GM18861 (cell line): Measurements from ENCODE around the gene ZNF496.

Experiments used
- ATAC-seq: cut with Tn5 transposase; IDR thresholded peaks from one replicate; pipeline ENCODE4 v1.9.1; 2021; ENCODE audit not compliant: unreplicated experiment

The ZNF496 gene

DNA sequence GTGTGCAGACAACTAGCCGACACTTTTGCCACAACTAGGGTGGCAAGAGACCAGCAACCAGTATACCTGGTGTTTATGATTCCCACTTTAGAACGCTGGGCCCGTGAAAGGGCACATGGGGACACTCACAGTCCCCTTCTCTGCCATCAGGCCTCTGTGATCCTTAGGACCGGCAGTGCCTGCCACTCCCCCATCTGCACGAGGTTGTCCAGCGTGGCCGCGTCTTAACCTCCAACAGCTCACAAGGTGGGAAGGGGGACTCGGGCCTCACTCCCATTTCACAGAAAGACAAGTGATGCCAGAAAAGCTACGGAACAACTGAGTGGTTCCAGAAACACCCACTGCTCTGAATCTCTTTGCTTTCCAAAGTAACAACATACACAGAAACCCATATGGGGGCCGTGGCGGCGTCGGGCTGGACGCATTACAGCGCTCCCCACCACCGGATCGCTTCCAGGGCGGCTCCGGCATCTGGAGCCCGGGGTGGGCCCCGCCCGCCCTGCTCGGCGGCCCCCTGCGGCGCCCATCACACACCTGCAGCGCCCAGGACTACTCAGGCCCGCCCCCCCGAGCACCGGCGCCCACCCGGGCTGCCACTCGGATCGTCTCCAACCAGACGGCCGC is 1.0 kb downstream of the ZNF496 start:
- no peak for ATAC-seq

DNA sequence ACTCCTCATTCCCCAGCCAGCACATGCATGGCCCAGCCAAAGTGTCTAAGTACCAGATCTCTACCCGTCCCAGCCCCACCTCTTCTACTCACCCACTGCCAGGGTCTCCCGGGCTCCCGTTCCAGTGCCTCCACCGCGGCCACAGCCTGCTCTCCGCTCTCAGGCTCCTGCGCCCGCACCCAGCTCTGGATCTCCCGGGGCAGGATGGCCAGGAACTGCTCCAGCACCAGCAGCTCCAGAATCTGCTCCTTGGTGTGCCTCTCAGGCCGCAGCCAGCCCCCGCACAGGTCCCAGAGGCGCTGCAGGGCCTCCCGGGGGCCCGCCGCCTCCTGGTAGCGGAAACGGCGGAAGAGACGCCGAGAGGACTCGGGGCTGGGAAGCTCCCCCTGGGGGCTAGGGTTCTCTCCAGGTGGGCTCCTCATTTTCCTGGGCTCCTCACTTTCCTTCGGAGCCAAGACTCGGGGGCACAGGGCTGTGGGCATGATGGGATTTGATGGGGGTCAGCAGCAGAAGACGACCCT is 2.5 kb downstream of the ZNF496 start:
- no peak for ATAC-seq

DNA sequence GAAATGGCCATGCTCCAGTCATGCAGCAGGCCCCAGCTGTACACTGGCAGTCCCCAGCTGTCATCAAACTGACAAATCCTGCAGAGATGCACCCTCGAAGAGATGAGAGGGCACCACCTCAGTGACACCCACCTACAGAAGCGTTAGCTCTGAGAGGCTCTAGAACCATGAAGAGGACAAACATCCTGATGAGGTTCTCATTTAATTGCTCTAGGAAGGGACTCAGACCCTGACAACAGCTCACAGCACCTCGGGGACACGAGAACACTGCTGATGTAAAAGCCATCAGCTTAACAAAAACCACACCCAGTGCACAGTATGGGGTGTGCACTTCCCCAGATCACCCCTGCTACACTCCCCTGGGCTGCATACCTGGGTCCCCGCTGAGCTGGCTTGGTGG is 3.4 kb downstream of the ZNF496 start:
- ATAC-seq, result no peak

DNA sequence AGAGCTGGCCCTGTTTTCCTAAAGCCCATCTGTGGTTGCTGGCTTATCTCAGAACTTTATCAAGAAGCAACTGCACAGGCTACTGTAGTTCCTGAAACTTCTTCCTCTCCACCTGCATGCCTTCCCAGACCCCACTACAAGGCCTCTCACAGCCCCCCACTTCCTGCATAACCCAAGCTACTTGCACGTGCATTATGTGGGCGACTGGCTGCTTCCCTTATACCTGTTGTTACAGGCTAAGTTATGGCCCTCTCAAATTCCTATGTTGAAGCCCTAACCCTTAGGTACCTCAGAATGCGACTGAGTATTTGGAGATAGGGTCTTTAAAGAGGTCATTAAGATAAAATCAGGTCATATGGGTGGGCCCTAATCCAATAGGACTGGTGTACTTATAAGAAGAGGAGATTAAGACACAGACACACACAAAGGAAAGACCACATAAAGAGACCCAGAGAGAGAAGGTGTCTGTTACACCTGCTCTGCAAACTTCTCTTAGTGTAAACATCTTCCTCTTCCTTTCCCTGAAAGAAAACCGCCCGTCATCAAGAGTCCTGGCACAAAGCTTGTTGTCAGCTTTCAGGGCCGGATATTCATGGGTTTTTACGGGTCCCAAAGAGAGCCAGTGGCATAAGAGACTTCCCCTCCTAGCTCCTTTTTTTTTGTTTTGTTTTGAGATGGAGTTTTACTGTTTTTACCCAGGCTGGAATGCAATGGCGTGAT is 5.1 kb downstream of the ZNF496 start:
- ATAC-seq, result no peak

DNA sequence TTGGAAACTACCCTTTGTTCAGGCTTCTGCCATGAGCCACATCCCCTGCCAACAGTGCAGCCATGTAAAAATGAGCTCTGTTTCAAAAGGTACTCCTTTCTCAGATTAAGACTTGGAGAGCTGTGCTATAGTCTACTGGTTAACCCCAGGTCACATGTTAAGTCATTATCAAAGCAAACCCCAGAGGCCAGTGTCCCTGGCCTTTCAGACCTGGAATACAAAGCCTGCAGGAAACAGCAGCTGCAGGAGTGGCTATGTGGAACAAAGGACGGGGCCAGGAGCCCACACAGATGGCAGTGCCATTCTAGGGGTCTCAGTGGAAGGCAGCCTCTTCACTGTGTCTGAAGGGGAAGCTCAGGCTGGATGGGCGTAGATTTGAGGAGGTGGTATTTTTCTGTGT is 6.7 kb downstream of the ZNF496 start:
- ATAC-seq, result no peak

DNA sequence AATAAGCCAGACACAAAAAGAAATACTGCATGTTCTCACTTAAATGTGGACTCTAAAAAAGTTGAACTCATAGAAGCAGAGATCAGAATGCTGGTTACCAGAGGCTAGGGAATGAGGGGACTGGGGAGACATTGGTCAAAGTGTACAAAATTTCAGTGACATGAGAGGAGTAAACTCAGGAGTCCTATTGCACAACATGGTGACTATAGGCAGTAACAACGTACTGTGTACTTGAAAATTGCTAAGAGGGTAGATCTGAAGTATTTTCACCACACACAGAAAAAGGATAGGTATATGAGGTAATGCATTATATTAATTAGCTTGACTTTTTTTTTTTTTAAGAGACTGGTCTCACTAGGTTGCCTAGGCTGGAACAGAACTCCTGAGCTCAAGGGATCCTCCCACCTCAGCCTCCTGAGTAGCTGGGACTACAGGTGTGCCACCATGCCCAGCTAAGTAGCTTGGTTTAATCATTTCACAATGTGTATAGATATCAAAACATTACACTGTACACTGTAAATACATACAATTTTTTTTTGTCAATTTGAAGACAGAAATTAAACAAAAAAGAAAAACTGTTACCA is 7.4 kb downstream of the ZNF496 start:
- ATAC-seq, result no peak

DNA sequence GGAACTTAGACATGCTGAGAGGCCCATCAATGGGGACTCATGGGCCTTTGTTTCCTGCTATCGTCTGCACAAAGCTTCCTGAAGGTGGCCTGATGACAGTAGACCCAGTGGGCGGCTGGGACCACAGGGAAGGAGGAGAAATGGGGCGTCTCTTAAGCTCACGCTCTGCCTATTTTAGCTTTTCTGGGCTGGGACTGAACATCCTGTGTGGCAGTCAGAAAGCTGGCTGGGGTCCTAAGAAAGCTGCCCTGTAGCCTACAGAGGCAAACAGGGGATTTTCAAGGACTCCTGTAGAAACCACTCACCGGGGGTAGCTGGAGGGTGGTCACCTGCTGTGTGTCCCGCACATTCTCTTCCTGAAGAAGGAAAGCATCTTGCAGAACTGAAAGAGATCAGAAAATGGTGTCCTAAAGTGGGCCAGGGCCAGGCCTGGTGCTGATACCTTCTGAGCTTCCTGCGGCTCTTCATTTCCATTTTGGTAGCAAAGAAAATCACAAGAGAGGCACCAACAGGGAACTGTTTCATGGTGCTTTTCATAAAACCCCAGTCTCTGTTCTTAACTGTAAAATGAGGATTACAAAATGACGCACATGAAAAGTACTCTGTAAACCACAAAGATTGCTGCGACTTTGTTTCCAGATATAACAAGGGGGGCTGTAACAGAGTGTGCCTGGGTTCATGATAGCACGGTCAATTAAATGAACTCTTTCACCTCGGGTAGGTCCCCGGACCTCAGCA is 8.6 kb downstream of the ZNF496 start:
- ATAC-seq, result no peak

DNA sequence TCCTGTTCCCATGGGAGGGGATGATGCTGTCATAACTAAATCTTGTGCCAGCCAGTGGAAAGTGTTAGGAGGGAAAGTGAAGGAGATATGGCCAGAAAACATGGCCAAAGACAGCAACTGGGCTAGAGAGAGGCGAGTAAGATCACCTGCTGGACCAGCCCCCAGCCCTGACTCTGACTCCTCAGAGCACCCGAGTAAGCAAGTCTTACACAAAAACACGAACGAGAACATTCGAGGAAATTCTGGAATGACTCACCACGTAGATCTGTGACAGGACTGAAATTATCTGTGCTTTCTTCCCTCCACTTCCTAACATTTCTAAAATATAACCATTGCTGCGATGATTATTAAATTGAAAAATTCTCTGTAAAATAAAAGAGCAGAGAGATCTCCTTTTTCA is 9.2 kb downstream of the ZNF496 start:
- ATAC-seq, result no peak

DNA sequence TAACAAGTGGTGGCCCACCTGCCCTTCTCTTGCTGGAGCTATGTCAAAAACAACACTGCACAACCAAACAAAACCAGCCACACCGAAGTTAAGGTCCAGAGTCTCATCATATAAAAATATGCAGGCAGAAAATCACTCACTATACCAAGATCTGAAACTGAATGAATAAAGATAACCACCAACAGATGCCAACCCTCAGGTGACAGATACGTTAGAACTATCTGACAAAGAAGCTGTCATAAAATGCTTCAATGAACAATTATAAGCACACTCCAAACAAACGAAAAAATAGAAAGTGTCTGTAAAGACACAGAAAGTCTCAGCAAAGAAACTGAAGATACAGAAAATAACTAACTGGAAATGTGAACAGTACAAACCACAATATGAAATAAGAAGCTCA is 14.0 kb downstream of the ZNF496 start:
- ATAC-seq, result peak; percentile 72

DNA sequence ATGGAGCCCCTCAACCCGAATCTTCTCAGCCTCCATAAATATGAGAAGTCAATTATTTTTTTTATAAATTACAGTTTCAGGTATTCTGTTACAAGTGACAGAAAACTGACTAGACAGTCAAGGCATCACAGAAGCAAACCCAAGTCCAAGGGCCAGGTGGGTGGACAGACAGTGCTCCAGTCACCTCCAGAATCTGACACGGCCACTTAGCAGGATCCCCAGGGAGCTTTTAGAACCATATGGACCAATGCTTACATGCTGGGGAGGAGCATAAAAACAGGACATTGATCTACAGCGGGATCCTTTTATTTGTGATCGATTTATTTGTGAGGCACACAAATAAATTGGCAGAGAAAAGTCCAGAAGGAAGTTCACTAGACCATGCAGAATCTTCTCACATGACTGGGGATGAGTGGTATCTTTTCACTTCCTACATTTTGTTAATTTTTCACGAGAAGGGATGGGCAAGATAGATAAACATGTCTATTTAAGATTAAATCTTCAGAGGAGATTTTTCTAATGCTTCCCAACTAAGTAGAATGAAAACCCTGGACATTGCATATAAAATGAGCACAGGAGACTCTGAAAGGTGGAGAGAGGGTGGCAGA is 15.0 kb downstream of the ZNF496 start:
- peak; percentile 44 for ATAC-seq

DNA sequence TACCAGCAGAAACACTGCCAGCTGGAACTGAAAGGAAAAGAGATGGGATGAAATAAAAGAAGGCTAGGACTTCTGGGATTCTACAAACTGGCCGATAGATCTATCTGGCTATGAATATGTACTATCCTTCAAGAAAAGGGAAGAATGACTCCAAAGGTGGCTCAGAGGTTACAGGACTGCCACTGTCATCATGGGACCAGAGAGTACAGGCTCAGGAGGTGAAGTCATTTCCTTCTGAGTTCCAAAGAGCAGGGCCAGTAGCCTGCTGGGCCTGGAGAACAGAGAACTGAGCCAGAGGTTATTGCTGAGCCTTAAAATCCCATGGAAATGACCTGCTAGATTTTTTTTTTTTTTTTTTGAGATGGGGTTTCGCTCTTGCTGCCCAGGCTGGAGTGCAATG is 27.6 kb downstream of the ZNF496 start:
- no peak for ATAC-seq

DNA sequence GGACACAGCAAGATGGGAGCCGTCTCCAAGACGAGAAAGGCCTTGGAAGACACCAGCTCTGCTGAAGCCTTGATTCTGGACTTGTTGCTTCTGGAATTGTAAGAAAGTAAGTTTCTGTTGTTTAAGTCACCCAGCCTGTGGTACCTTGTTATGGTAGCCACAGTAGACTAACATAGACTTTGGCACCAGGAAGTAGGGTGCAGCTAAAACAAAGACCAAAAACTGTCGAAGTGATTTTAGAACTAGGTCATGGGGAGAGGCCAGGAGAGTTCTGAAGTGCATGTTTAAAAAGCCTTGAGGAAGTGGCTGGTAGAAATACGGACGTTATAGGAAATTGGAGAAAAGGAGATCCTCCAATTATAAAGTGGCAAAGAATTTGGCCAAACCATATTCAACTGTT is 28.5 kb downstream of the ZNF496 start:
- ATAC-seq, result no peak

DNA sequence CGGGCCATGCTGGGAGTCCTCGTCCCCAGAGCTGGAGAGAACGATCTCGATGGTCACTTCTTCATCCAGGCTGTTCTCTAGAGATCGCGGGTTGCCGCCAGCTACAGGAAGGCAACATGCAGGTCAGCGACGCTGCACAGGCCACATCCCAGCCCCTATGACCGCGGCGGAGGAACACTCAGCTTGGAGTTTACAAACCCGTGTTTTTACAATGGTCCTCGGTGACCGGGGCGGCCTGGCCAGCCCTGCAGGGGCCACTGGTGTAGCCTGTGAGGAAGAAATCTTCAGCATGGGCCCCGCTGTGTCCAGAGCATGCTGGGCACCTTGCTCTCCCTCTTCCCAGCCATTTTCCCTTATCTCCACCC is 30.5 kb downstream of the ZNF496 start:
- ATAC-seq, result no peak

DNA sequence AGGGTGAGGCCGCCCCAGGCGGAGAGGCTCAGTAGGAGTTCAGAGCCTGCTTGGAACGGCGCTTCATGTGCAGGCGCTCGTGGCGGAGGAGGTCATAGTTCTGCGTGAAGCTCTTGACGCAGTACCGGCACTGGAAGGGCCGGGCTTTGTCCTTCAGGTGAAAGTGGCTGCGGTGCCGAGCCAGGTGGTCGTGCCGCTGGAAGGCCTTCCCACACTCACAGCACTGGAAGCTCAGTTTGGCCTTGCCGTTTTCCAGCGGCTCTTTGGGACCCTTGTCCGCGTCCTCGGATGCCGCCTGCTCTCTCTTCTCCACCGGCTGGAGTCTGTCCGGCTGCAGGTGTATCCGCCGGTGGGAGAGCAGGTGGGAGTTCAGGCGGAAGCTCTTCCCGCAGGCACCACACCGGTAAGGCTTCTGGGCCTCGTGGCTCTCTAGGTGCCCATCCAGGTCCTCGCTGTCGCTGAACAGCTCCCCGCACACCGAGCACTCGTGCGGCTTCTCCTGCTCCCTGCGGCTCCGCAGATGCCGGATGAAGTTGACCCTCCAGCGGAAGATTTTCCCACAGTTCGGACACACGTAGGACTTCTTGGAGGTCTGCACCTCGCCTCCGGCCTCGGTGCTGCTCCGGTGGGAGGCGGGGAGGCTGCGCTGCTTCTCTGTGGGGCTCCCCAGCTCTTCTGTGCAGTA is 31.0 kb downstream of the ZNF496 start:
- no peak for ATAC-seq

DNA sequence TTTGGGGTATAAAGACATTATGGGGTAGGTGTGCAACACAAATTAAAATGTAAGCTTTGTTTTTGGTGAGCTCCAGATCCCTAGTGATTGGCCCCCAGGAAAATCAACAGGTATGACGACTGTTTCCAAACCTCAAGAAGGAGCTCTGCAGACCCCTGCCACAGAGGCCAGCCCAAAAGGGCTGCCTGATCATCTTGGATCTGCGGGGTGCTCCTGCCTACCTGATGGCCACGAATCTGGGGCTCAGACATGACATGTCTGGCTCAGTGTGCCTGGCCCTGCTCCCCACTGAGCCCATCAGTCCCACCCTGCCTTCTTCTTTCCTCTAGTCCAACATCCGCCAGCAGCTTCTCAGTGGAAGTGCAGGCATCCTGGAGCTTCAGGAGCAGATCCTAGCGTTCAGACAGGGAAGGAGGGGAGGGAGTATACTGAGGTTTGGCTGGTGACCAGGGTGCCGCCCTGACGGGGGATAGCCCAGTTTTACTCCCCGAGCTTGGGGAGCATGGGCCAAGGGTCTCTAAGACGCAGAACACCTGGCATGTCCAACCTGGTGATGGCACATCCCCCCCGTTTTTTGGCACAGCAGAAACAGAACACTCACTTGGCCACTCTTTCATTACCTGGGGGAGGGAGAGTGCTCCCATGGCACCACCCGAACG is 31.8 kb downstream of the ZNF496 start:
- no peak for ATAC-seq

DNA sequence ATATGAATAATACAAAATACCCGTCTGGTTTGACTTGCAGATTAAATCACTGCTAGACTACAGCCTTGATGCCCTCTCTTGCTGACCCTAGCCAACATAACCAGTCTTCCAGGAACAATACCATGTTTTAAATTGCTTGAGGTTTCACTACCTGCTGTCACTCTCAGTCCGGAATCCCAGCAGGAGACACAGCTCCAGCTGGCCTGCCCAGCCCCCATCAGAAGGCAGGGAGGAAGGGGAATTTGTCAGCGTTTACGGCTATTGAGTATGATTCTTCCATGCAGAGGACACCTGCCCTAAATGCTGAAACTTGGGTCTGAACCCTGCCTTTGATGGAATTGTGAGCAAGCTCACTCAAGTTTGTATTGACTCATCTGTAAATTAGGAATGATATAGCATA is 33.0 kb downstream of the ZNF496 start:
- no peak for ATAC-seq

DNA sequence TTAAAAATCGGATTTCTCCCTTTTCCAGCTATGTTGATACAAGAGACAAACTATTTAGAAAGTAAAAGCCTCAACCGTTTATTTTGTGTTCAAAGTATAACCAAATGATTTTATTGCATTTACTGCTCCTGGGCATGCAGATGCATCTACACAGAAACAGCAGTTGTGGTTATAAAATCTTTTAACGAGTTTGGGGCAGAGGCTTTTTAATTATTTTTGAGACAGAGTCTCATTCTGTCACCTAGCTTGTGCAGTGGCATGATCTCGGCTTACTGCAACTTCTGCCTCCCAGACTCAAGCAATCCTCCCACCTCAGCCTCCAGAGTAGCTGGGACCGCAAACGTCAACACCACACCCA is 33.6 kb downstream of the ZNF496 start:
- ATAC-seq, result no peak

DNA sequence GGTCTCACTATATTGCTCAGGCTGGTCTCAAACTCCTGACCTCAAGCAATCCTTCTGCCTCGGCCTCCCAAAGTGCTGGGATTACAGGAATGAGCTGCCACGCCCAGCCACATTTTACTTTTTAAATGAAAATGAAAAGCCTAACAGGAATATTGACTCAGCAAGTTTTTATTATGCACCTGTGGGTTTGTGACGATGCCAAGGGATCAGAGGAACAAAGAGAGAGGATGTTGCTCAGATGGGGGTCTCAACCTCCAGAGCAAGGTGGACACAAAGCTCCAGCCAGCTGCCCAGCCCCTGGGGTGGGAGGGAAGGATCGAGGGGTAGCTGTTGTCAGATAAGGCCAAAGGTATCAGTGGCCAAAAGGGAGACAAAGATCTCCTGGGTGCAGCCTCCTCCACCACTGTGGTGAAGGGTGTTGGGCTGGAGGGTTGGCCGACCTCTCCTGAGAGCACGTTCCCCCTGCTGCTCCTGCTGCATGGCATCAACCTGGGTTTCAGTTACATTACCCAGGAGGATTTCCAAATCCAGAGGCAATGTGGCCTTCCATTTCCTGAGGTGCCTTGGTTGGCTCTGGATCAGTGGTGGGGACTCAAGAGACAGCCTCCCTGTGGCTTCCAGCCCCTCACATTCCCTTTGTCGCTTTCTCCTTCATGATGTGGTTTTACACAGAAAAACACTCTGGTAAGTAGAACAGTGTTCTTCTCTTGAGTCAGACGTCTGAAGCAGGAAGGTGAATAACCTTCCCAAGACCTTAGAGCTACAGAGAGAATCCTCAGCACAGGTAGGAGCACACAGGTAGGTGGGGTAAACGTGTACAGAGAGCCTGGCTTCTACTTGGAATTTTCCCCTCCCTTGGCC is 34.2 kb downstream of the ZNF496 start:
- ATAC-seq, result no peak

DNA sequence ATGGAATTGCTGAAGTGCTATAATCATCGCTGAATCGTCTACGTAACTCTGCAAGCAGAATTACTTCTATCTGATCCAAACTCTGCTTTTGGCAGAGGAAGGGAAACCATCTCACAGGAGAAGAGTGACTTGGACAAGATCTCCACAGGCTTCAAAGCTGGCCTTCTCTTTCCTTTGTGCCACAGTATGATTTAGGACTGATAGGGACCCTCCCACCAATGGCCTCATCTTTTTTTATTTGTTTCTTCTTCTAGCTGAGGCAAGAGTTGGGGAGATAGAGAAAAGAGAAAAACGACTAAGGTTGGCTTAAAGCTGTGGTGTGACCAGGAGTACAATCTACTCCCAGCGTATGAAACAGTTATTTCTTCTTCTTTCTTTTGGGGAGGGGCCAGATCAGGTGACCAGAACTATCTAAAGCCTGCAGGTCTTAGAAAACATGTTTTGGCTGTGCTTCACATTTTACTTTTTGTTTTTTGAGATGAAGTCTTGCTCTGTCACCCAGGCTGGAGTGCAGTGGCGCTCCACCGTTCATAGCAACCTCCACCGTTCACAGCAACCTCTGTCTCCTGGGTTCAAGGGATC is 35.0 kb downstream of the ZNF496 start:
- no peak for ATAC-seq
